GM19438 (cell line): ENCODE measurements around the gene ADORA2B.
"Not testable (repeated sequence)": the region's sequence is repeated elsewhere in the genome, so short reads cannot be mapped to it uniquely, and the experiment has no call there.

ENCODE experiments used
- ATAC-seq: cut with Tn5 transposase; IDR thresholded peaks from one replicate; pipeline ENCODE4 v1.9.1; 2021; ENCODE audit warnings: low read depth; ENCODE audit not compliant: unreplicated experiment

ADORA2B gene

DNA sequence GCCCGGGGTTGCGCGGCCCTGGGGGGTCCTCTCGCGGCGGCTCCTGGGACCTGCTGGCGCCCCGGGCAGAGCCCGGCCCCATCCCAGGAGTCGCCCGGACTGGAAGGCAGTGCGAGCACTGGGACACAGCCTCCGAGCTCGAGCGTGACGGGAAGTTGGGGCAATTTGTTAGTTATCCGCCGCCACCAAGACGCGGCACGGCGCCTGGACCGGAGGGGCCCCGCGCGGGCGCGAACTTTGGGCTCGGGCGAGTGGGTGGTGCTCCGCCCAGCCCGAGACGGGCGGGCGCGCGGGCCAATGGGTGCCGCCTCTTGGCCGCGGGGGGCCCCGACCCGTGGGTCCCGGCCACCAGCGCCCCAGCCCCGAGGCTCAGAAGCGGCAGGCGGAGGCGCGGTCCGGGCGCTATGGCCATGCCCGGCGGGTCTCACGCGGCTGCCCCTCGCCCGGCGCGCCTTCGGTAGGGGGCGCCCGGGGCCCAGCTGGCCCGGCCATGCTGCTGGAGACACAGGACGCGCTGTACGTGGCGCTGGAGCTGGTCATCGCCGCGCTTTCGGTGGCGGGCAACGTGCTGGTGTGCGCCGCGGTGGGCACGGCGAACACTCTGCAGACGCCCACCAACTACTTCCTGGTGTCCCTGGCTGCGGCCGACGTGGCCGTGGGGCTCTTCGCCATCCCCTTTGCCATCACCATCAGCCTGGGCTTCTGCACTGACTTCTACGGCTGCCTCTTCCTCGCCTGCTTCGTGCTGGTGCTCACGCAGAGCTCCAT is at the start of gene ADORA2B:
Gene ADORA2B, plus strand, starts transcription at position 372 of the 768 bp plus-strand sequence. Its CDS starts 119 bp downstream, at position 491.
- peak; percentile 51 for ATAC-seq

DNA sequence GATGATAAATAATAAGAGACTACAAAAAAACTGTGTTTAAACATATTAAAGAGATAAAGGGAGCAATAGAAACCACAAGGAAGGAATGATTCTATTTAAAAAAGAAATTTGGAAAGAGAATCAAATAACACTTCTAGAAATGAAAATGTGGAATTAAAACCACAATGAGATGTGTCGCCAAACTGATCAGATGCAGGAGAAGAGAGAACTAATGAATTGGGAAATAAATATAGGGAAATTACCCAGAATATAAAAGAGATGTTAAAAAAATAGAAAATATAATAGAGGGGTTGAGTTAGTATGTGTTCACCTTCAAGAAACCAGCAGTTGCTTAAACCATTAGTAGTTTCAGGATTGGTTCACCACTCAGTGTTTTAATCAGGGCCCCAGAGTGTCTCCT is 48.7 kb upstream of the ADORA2B start:
- ATAC-seq: no peak

DNA sequence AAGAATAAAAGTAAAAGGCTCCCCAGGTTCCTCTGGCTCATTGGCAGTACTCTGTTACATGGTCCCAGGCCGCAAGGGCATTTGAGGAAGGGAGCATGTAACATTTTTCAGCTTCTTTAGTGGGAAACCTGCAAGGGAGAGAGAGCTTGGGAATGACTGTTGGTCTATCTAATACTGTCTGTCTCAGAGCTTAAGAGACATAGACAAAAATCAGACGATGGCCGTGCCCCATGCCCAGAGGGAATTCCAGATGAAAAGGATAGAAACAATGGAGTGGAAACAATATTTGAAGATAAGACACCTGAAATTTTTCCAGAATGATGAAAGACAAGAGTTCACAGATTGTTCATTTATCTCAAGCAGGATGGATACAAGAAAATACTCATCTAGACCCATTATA is 48.1 kb upstream of the ADORA2B start:
- no peak for ATAC-seq

DNA sequence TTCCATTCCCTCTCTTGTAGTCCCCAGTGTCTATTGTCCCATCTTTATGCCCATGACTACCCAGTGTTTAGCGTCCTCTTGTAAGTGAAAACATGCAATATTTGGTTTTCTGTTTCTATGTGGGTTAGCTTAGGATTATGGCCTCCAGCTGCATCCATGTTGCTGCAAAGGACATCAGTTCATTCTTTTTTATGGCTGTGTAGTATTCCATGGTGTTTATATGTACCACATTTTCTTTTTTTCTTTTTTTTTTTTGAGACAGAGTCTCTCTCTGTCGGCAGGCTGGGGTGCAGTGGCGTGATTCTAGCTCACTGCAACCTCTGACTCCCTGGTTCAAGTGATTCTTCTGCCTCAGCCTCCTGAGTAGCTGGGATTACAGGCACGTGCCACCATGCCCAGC is 45.3 kb upstream of the ADORA2B start:
- not testable (repeated sequence) for ATAC-seq

DNA sequence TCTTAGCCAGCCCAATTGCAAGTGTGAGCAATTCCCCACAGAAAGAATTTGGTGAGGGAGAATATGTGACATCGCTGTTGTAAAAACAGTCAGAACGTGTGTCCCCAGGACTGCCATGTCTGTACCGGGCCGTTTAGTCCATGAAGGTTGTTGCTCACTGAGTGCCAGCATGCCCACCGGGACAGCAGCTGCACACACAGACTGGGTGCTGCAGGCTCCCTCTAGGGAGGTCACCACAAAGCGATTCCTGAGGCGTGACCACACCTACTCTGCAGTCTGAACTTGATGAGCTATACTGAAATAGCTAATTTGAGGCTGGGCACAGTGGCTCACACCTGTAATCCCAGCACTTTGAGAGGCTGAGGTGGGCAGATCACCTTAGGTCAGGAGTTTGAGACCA is 44.1 kb upstream of the ADORA2B start:
- no peak for ATAC-seq

DNA sequence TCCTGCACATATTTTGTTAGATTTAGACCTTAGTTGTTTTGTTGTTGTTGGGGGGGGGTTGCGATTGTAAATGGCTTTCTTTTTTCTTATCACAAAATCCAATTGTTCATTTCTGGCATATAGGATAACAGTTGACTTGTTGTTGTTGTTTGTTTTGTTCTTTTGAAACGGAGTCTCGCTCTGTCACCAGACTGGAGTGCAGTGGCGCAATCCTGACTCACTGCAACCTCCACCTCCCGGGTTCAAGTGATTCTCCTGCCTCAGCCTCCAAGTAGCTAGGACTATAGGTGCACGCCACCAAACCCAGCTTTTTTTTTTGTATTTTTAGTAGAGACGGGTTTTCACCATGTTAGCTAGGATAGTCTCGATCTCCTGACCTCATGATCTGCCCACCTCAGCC is 39.7 kb upstream of the ADORA2B start:
- not testable (repeated sequence) for ATAC-seq

DNA sequence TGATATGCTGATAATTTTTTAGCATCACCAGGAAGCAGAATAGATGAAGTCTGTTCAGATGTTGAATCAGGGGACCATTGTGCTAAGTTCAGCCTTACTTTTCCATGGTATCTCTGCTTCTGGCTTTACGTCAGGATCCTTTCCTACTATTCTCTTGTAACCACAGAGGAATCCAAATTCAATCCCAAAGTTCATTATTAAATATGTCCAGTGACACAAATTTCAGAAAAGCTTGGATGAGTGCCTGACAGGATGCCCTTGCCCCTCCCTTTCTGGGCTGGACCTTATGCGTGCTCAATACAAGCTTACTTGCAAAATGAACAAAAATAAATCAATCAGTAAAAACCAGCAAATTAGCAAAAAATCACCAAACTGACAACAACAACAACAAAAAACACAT is 37.6 kb upstream of the ADORA2B start:
- no peak for ATAC-seq

DNA sequence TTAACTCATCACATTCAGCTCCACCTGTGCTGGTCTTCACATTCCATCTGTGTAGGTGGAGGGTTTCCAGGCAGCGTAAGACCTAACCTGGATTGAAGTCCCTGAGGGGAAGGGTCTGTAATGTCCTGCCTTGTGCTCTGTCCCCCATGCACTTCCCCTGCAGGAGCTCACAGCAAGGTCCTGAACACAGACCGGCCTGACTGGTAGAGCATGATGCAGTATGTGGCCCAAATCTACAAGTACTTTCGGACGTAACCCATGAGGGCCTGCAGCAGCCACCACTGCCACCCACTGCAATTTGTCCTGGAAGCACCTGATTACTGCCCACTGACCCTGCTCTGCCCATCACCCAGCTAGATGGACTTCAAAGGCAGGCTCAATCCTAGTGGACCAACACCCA is 36.6 kb upstream of the ADORA2B start:
- no peak for ATAC-seq

DNA sequence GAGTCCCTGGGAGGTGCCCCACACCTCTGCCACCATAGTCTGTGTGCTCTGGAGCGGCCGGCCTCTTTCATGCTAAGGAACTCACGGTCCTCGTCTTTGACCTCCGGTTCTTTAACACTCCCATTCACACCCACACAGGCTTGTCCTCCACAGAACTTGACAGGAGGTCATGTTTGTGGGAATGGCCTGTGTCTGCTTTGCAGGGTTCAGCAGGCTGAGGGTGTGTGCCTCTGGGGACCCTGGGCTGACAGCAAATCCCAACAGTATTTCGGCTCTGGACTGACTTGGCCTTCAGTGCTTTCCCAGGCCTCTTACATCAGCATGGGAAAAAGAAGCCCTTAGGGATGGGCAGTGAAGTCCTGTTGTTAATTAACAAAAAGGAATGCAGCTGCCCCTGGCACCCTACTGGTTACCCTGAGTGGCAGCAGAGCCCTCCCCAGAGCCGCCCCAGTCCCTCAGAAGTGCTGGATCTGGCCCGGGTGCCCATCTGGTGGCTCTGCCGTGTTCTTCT is 35.4 kb upstream of the ADORA2B start:
- ATAC-seq: no peak

DNA sequence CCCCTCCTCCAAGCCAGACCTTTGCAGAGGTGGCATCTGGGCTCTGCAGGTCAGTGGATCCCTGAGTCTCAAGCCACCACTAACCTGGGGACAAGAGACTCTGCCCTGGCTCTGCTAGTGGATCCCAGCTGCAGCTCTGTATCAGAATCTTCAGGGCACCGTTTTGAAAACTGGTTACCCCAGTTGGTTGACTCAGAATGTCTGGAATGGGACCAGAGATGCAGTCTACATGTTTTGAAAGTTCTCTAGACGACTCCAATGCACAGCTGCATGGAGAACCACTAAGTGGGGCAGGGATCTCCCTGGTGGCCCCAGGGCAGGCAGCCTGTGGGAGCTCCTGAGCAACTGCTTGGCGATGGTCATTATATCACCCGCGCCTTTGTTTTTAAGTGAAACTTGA is 34.1 kb upstream of the ADORA2B start:
- ATAC-seq: no peak

DNA sequence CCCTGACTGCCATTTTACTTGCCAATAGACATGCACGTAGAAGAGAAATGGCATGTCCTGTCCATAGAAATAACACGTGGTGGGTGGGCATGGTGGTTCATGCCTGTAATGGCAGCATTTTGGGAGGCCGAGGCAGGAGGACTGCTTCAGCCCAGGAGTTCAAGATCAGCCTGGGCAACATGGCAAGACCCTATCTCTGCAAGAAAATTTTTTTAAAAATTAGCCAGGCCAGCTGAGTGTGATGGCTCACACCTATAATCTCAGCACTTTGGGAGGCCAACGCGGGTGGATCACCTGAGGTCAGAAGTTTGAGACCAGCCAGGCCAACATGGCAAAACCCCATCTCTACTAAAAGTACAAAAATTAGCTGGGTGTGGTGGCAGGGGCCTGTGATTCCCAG is 33.2 kb upstream of the ADORA2B start:
- ATAC-seq: not testable (repeated sequence)

DNA sequence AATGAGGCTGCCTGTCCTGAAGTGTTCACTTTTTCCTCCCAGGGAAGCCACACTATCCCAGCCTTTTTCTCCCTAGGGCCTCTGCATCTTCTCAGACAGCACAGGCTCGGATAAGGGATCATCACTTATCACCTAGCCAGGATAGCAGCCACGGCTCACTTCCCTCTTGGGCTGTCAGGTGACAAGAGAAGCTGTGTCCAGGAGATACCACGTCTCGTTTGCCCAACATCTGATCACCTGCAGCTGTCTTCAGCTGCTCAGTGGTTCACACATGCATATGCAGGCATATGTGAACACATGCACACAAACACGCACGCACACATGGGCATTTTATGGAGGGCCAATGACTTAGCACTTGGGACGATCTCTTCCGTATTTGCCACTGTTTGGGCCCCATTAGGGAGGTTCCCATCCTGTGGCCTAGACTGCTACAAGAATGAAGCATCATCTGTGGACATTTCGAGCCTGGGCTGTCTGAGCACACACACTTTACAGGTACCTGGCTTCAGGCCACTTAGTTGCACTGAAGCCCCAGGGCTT is 32.4 kb upstream of the ADORA2B start:
- no peak for ATAC-seq

DNA sequence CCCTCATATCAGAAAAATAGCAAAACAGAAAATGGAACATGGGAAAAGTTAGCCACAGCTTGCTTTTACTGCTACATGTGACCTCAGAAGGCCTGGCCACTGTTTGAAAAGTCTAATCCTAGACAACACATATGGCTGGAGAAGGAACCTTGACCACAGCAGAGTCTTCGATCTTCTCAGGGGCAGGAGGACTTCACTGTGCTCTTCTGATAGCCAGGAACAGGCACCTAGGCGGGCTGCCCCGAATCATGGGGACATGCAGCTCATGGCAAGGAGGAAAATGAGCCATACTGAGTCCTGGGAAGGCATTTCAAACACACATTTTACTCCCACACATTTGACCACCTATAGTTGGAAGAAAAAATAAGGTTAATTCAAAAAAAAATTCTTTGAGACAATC is 31.1 kb upstream of the ADORA2B start:
- ATAC-seq: no peak

DNA sequence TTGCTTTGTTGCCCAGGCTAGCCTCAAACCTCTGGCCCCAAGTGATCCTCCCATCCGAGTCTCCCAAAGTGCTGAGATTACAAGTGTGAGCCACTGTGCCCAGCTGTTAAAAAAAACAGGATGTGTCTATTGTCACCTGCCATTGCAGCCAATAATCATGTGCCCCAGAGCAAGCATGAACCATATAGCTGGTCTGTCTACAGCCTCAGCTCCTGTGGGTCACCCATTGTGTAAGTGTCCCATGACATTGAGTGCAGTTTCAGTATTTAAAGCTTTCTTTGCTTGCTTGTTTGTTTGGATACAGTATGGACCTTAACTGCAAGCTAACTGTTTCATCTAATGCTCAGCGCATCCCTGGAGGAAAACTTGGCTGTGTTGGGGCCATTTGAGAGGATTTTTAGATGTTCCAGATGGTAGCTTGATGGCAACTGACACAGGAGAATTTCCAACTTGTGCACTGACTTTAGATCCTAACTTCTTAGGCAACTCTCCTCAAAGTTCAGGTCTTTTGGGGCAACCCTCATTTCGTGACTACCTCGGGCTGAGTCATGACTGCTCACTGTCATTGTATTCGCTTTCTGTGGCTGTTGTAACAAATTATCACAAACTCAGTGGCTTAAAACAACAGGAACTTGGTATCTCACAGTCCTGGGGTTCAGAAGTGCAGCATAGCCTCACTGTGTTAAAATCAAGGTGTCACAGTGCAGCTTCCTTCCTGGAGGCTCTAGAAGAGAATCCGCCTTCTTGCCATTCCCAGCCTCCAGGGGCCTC is 30.3 kb upstream of the ADORA2B start:
- ATAC-seq: no peak

DNA sequence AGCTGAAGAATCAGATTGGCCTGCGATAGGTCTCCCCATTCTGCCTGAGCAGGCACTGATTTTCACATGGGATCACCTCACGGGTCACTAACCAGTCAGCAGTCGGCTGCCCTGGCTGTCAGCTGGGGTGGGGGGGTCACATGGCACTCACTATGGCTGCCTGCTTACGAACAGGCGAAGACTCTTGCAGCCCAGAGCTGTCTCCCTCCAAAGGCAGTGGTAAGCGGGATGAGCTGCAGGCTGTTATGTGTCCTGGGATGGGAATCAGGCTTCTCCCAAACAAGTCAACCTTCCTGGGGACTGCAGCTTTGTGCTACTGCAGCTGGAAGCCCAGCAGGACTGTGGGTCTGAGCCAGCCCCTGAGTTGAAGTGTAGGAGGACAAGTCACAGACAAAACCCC is 29.0 kb upstream of the ADORA2B start:
- no peak for ATAC-seq

DNA sequence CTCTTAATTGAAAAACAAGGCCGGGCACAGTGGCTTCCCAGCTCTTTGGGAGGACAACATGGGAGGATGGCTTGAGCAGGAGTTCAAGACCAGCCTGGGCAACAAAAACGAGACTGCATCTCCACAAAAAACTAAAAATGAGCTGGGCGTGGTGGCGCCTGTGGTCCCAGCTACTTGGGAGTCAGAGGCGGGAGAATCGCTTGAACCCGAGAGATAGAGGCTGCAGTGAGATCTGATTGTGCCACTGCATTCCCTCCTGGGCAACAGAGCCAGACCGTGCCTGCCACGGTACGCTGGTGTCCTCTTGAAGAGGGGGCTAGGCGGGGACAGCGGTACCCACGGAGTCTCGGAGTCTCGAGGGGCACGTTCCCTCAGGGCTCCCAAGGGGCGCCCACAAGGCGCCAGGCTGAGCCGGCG is 27.9 kb upstream of the ADORA2B start:
- no peak for ATAC-seq

DNA sequence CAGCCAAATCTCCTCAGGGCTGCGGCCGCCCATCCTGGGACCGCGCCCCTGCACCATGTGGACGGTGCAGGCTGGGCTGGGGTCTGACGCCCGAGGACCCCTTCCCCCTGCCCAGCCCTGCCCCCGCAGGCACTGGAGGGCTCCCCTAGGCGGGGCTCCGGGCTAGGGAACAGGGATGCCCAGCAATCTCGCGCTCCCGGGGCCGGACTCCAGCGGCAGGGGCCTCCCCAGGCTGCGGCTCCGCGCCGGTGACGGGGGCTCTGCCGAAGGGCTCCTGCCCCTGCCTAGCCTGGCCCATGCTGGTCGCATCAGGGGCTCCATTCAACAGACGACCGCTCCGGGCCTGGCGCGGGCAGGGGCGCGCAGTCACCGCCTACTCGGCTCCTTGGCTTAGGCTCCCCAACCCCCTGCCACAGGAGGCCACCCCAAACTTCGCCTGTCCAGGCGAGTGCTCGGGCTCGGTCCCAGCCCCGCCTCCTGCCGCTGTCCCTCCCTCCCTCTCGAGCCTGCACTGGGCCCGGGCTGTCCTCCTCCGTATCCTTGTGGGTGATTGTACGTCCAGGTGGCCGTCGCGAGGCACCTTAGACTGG is 27.4 kb upstream of the ADORA2B start:
- no peak for ATAC-seq

DNA sequence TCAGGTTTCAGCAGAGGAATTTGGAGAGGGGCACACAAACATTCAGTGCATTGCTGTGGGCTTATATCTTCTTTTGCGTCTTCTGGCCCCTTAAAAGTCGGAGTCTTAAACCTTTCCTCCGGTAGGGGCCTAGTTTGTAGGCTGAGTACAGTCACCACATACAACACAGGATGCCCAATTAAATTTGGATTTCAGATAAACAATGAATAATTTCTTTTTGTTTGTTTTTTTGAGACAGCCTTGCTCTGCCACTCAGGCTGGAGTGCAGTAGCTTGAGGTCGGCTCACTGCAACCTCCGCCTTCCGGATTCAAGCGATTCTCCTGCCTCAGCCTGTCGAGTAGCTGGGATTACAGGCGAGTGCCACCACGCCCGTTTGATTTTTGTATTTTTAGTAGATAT is 26.7 kb upstream of the ADORA2B start:
- no peak for ATAC-seq

DNA sequence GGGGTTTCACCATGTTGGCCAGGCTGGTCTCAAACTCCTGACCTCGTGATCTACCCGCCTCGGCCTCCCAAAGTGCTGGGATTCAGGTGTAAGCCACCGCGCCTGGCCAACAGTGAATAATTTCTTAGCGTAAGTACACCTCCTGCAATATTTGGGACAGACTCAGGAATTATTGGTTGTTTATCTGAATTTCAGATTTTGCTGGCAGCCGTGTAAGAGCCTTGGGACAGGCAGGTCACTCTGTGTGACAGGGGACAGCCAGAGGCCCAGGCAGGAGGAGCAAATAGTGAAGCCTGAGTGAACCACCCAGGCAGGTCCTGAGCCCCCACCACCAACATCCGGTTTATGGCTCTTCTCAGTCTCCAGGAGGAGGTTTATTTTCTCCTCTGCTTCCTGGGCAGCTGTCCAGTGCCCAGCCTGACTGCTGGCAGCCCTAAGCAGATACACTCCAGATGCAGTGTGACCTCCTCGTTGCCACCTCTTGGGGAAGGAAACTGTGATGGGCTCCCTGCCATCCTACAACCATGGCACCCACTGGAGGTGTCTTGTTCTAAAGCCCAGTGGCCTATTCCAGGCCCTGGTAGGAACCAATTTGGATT is 26.2 kb upstream of the ADORA2B start:
- ATAC-seq: no peak

DNA sequence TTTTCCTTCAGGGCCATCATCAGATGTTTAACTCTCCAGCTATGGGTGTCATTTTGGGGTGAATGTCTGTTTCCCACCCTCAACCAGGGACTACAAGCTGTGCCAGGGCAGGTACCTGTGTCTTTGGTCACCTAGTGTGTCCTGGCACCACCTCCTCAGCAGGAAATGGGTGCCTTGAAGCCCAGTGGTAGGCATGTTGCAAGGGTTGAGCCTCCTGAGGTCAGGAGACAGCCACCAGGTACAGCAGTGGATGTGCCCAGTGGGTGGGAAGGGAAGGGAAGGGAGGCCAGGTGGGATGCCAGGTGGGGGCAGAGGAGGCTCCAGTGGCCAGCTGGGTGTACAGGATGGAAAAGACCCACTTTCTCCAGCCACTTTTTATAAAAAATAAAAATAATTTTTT is 25.5 kb upstream of the ADORA2B start:
- no peak for ATAC-seq

DNA sequence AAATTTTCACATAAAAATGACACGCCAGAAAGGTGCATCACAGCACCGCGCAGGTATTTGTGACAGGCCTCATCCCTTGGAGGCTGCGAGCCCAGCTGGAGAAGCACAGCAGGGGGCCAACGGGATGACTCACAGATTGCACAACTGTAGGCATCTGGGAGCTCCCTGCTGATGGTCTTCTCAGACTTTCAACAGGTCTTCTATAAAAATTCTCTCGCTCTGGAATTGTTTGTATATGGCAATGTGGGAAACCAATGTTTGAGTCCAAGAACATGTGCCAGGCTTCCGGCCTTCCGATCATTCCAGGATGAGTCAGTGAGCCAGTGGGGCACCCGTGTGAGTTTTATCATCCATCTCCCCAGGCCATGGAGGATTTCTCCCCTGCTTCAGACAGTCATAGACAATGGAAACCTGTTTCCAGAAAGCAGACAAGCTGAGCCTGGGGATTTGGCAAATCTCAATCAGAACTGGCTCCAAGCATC is 24.1 kb upstream of the ADORA2B start:
- ATAC-seq: no peak
